HG03280 (cell line): ENCODE measurements around the gene MRPL50.

Experiments used
- ATAC-seq: cut with Tn5 transposase; IDR thresholded peaks from one replicate; pipeline ENCODE4 v1.9.1; 2021; ENCODE audit warnings: mild to moderate bottlenecking, moderate library complexity; ENCODE audit not compliant: unreplicated experiment

MRPL50 gene

GRCh38 chr9:101380295-101380694 lies 18.1 kb downstream of the MRPL50 start:
- ATAC-seq: no peak

GRCh38 chr9:101376111-101376848 lies 22.1 kb downstream of the MRPL50 start:
- ATAC-seq: no peak

- ATAC-seq: no peak
These were observed 22.9 kb downstream of the MRPL50 start for GRCh38 chr9:101375546-101375945.

- ATAC-seq: no peak
These were observed 25.9 kb downstream of the MRPL50 start for GRCh38 chr9:101372327-101373118.

- ATAC-seq: no peak
These were observed 26.6 kb downstream of the MRPL50 start for GRCh38 chr9:101371813-101372212.

GRCh38 chr9:101369884-101370531 lies 28.4 kb downstream of the MRPL50 start:
- ATAC-seq: no peak

- no peak for ATAC-seq
These were observed 29.1 kb downstream of the MRPL50 start for GRCh38 chr9:101369286-101369685.

- no peak for ATAC-seq
These were observed 31.1 kb downstream of the MRPL50 start for GRCh38 chr9:101367323-101367722.

GRCh38 chr9:101366038-101366756 lies 32.2 kb downstream of the MRPL50 start:
- ATAC-seq: no peak

GRCh38 chr9:101365181-101365580 lies 33.2 kb downstream of the MRPL50 start:
- no peak for ATAC-seq

GRCh38 chr9:101362450-101362849 lies 36.0 kb downstream of the MRPL50 start:
- ATAC-seq: no peak

- no peak for ATAC-seq
These were observed 37.8 kb downstream of the MRPL50 start for GRCh38 chr9:101360647-101361046.

GRCh38 chr9:101359679-101360078 lies 38.7 kb downstream of the MRPL50 start:
- ATAC-seq: no peak

- ATAC-seq: no peak
These were observed 41.8 kb downstream of the MRPL50 start for GRCh38 chr9:101356619-101357018.

- ATAC-seq: no peak
These were observed 43.4 kb downstream of the MRPL50 start for GRCh38 chr9:101354765-101355708.

- ATAC-seq: no peak
These were observed 44.2 kb downstream of the MRPL50 start for GRCh38 chr9:101354143-101354764.

GRCh38 chr9:101353683-101354082 lies 44.7 kb downstream of the MRPL50 start:
- ATAC-seq: no peak

GRCh38 chr9:101352892-101353463 lies 45.4 kb downstream of the MRPL50 start:
- ATAC-seq: no peak

- no peak for ATAC-seq
These were observed 48.1 kb downstream of the MRPL50 start for GRCh38 chr9:101350285-101350684.
